Measurements from ENCODE around the gene ARHGAP29.

The ARHGAP29 gene

GRCh38 chr1:94259635-94260289 lies 22.4 kb upstream of the ARHGAP29 start:
- no peak for DNase-seq

DNA sequence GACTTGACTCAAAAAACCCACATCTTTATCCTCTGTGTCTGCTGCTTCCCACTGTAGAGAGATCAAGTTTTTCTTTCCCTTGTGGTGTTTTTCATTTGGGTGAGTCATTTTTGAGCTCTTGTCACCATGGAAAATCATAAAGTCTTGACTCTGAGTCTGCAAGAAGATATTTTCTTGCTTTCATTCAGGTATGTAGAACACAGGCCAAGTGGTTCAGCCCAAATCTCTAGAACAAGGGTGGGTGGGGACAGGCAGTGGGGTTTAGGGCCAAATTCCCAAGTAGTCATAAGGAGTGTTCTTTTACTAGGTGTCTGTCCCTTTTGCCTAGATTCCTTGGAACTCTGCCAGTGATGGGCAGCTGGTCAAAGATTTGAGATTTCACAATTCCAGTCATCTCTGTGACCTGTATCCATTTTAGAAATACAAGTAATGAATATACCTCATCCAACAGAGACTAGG lies 21.5 kb upstream of the ARHGAP29 start:
- no peak for DNase-seq

DNA sequence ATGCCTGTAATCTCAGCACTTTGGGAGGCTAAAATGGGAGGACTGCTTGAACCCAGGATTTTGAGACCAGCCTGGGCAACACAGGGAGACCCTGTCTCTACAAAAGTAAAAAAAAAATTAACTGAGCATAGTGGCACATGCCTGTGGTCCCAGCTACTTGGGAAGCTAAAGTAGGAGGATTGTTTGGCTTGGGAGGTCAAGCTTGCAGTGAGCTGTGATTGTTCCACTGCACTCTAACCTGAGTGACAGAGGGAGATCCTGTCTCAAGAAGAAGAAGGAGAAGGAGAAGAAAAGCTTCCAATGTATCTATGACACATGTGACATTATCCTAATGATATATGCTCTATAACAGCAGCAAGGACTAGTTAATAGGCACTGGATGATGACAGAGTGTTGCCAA lies 20.1 kb upstream of the ARHGAP29 start:
- DNase-seq: no peak

GRCh38 chr1:94255476-94255875 lies 18.1 kb upstream of the ARHGAP29 start:
- DNase-seq: no peak

- no peak for DNase-seq
Measured at GRCh38 chr1:94254073-94254810, 16.9 kb upstream of the ARHGAP29 start.

DNA sequence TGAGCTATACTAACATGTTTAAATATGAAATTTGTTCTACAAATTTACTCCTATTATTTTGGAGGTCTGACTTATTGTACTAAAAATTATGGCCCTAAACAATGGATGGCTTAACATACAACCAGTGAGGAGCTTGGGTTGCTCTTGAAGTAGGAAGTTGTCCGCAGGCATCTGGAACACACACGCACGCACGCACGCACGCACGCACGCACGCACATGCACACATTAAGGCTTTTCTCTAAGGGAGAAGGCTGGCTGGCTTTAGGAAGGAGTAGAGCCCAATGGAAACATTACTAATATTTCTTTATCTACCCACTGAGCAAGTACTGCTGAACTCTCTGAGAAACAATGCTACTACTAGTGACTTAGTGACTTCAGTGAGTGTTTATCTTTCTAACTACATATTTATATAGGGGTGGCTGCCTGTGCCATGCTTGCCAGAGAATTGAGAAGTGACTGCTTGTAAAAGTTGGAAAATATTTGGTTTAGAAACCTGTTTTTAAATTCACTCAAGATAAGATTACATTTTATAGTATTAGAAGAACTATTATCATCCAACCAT lies 16.2 kb upstream of the ARHGAP29 start:
- DNase-seq: no peak

DNA sequence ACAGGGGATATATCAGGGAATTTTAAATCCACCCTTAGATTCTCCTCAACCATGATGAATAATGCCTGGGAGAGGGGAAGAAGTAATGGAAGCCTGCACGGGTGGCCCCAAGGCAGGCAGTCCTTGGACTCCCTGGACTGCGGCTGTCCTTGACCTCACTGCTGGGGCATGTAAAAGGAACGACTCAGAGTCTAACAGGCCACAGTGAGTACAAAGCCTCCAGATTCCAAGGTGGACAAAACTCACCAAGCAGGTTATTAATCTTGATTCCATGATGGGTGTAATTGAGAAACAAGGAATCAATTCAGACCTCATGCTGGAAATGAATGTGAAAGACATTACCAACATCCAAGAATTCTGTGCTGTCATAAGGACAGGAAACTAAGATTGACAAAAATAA lies 13.0 kb upstream of the ARHGAP29 start:
- no peak for DNase-seq

- DNase-seq: no peak
Measured at GRCh38 chr1:94248956-94249688, 11.7 kb upstream of the ARHGAP29 start.

DNA sequence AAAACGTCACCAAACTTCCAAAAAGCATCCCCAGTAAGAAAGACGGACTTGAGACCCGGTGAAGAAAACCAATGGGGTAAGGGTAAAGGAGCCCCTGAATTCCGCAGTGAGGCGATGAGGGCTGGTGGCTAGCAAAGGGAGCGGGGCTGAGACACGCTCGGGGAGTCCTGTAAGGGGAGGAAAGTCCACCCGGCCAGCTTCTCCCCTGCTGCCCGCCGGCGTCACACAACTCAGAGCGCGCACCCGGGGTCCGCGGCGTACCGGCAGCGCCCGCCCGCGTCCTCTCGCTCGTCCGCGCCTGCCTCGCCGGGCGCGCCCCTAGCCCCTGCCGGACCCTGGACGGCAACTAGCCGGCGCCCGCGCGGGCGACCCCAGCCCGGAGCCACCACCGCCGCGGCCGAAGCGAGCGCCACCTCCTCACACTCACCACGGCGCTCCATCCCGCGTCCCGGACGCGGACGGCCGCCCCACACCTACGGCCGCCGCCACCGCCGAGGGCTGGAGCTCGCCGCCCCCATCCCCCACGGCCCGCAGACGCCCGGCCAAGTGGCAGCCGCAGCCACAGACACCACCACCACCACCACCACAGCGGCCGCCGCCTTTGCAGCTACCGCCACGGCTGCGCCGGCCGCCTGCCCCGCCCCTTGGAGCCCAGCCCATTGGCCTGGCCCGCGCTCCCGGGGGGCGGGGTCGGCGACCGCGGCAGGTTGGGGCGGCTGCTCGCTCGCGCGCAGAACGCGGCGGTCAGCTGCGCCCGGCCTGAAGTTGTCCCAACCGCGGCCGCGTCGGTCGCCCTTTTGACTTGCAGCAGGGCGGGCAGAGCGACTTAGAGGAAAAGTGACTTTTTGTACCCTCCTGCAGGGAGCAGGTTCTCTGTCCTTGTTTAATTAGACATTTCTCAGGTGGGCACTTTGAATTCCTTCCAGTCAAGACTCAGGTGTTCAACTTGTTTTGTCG lies 10.0 kb upstream of the ARHGAP29 start:
- peak; percentile 35 for DNase-seq

GRCh38 chr1:94246692-94247137 lies 9.3 kb upstream of the ARHGAP29 start:
- no peak for DNase-seq

GRCh38 chr1:94245747-94246438 lies 8.5 kb upstream of the ARHGAP29 start:
- DNase-seq: no peak

- no peak for DNase-seq
Measured at GRCh38 chr1:94244816-94245215, 7.4 kb upstream of the ARHGAP29 start.

GRCh38 chr1:94243665-94244064 lies 6.3 kb upstream of the ARHGAP29 start:
- DNase-seq: no peak

DNA sequence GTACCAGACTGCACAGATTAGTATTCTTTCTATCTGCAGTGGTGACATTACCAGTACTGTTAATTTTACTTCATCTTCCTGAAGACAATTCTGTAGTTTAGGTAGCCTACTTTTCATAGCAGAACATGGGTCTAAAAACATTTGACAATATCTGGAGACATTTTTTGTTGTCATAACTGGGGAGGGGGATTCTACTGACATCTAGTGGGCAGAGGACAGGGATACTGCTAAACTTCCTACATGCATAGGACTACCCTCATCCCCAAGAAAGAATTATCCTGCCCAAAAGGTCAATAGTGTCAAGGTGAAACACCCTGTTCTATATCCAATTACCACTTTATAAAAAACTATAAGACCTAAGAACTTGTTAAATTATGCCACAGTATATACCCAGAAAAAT lies 3.4 kb upstream of the ARHGAP29 start:
- no peak for DNase-seq

DNA sequence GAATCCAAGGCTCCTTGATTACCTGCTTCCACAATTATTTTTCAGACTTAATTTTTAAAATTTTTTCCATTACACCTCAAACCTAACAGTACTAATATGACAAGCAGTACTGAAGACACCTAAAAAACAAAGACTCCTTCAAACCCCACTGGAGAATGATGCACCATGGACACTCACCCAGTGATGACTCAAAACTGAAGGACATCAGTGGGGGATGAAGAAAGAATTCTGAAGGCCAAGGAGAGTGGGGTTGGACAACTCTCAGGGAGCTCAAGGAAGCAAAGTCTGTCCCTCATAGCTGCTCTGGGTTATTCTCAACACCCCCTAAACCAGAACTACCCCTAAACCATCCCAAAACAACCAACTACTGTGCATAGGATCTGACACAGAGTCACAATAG lies 2.4 kb upstream of the ARHGAP29 start:
- DNase-seq: no peak

- DNase-seq: no peak
Measured at GRCh38 chr1:94239051-94239450, 1.7 kb upstream of the ARHGAP29 start.

- no peak for DNase-seq
Measured at GRCh38 chr1:94236630-94237290, 624 bp downstream of the ARHGAP29 start.

DNA sequence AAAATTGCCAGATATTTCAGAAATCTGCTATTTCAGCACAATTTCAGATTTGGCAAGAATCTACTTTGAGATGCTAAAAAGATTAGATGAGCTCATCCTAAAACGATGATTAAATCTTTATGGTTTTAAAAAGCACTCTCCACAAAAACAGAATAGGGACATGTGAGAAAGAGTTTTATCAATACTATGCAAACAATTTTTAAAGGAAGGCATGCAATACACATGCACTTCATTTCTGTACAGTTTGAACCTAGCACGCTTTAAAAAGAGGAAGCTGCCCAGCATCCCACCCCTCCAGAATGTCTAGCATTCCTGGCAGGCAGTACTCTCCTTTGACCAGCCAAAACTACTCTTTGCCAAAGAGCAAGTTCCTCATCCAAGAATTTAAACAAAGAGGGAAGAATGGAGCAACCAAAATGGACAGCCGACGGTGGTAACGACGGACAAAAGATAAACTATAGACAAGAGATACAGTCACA lies 1.3 kb downstream of the ARHGAP29 start:
- DNase-seq: no peak

- DNase-seq: no peak
Measured at GRCh38 chr1:94235189-94236012, 2.0 kb downstream of the ARHGAP29 start.

- DNase-seq: no peak
Measured at GRCh38 chr1:94234615-94235014, 2.8 kb downstream of the ARHGAP29 start.

Measured in activated CD4-positive, alpha-beta T cell treated with anti-CD3 and anti-CD28 coated beads, Interleukin-2, amount 50 U/mL, for 16 hours (primary cell).